Mucosa of descending colon (tissue), 3 donors: ENCODE data around the gene FAM9C. TPM values are rescaled to one million over a fixed set of nuclear protein-coding genes. Genes with fewer than 3 reads are reported as not detected.
A peak's percentile ranks its signal among the peaks of the same experiment; 100 is the strongest.

Experiments
- ATAC-seq: fragments of 200-7000 bp; cut with Tn5 transposase; one replicate; pipeline ENCODE4 v1.9.1; 2020; ENCODE audit warnings: mild to moderate bottlenecking, moderate library complexity
- DNase-seq, 3 donors: peaks; one replicate each; pipeline ENCODE4 v3.0.0-alpha.2; 2020
- H3K36me3 ChIP-seq: fragments of 200-600 bp; one replicate; pipeline ENCODE4 v1.8.0; 2021; ENCODE audit warnings: low read depth, mild to moderate bottlenecking
- H3K4me1 ChIP-seq: fragments of 200-600 bp; one replicate; pipeline ENCODE4 v1.8.0; 2021; ENCODE audit warnings: low read depth, mild to moderate bottlenecking
- H3K4me3 ChIP-seq: fragments of 200-600 bp; one replicate; pipeline ENCODE4 v1.8.0; 2021; ENCODE audit warnings: mild to moderate bottlenecking
- H3K9me3 ChIP-seq: fragments of 200-600 bp; one replicate; pipeline ENCODE4 v1.8.0; 2021; ENCODE audit warnings: mild to moderate bottlenecking
- intact Hi-C, 2 donors: fragments of 100-400 bp; cut with DNase I in 1 of 2; cut with micrococcal nuclease in 1 of 2; formaldehyde crosslinking; loops; one replicate each; pipeline versions ENCODE4 v1.11.0 to v1.11.1; 2022; cut with DNase I, micrococcal nuclease
- total RNA-seq, 3 donors: library from RNA; stranded (reverse); fragmentation: NEBNext Ultra II Directional in 2 of 3; extraction: Animal tissue kit (Norgen Biotek cat#: 25700) in 2 of 3; gene quantifications; one replicate each; pipeline versions ENCODE4 v1.2.1 to v1.2.4, GENCODE V29; 2021 to 2023
- TF ChIP-seq, protein P1 (sequence below): fragments of 200-600 bp; IDR thresholded peaks from one replicate; pipeline ENCODE4 v1.8.0; 2022; ENCODE audit warnings: antibody characterized with exemption, mild to moderate bottlenecking
- donor health status: DM: no; HTN: no; CAD: no; lungs with moderate emphysema.
- donor health status: DM: no; HTN: no; CAD: no.
- donor health status: DM: no; HTN: yes; CAD: no.

Gene FAM9C
- total RNA-seq, 3 donors from 2014 or later = 0.13 TPM; not detected in 2

DNA sequence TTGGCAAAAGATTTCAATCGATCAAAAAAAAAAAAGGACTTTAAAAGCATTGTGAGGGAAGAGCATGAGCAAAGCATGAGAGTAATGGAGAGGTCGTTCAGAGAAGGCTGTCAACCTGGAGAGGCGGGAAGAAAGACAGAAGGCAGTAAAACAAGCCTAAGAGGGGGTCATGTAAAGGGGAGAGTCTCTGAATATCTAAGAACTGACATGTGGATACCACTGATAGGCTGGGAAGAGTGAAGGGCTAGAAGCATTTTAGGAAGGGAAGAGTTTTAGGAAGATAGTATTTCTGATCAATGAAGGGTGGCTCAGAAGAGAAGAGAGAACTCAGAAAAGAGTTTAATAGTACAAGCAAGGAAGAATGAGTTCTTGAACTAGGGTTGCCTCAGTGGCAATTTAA lies 7.5 kb downstream of the FAM9C start:
- TF ChIP-seq, protein P1, sequence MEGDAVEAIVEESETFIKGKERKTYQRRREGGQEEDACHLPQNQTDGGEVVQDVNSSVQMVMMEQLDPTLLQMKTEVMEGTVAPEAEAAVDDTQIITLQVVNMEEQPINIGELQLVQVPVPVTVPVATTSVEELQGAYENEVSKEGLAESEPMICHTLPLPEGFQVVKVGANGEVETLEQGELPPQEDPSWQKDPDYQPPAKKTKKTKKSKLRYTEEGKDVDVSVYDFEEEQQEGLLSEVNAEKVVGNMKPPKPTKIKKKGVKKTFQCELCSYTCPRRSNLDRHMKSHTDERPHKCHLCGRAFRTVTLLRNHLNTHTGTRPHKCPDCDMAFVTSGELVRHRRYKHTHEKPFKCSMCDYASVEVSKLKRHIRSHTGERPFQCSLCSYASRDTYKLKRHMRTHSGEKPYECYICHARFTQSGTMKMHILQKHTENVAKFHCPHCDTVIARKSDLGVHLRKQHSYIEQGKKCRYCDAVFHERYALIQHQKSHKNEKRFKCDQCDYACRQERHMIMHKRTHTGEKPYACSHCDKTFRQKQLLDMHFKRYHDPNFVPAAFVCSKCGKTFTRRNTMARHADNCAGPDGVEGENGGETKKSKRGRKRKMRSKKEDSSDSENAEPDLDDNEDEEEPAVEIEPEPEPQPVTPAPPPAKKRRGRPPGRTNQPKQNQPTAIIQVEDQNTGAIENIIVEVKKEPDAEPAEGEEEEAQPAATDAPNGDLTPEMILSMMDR = no peak

DNA sequence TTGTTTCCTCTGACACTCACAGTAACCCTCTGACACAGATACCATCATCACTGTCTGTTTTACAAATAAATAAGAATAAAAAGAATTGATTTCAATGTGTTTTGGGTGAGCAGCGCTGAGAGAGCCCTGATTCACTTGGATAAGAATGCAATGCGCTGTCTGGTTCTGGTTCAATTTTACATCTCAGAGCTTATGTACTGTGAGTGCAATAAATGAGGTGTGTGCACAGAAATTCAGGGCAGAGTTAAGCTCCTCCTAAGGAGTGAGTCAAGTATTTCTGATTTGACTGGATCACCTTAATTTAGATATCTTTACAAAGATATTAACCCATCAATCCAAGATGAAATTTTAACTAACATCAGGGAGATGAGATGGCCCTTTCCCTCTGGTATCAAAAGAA lies 11.2 kb downstream of the FAM9C start:
- no peaks in the 10 kb centered on the region for H3K9me3 ChIP-seq
- ATAC-seq (peak; percentile 50), DNase-seq (no peak)
- intact Hi-C loops = no loop called here
- no peaks in the 10 kb centered on the region for H3K36me3 ChIP-seq
- H3K4me3 ChIP-seq = no peak overlapping the region
- peaks cover 7% of the 10 kb centered on the region for H3K4me1 ChIP-seq
- TF ChIP-seq, protein P1 = no peak

More for the DNA sequence above, 7.5 kb downstream of the FAM9C start:
- H3K4me3 ChIP-seq = no peak overlapping the region
- no peaks in the 10 kb centered on the region for H3K4me1 ChIP-seq
- no peaks in the 10 kb centered on the region for H3K36me3 ChIP-seq
- DNase-seq (no peak), ATAC-seq (no peak)
- intact Hi-C loops = no loop called here
- no peaks in the 10 kb centered on the region for H3K9me3 ChIP-seq

DNA sequence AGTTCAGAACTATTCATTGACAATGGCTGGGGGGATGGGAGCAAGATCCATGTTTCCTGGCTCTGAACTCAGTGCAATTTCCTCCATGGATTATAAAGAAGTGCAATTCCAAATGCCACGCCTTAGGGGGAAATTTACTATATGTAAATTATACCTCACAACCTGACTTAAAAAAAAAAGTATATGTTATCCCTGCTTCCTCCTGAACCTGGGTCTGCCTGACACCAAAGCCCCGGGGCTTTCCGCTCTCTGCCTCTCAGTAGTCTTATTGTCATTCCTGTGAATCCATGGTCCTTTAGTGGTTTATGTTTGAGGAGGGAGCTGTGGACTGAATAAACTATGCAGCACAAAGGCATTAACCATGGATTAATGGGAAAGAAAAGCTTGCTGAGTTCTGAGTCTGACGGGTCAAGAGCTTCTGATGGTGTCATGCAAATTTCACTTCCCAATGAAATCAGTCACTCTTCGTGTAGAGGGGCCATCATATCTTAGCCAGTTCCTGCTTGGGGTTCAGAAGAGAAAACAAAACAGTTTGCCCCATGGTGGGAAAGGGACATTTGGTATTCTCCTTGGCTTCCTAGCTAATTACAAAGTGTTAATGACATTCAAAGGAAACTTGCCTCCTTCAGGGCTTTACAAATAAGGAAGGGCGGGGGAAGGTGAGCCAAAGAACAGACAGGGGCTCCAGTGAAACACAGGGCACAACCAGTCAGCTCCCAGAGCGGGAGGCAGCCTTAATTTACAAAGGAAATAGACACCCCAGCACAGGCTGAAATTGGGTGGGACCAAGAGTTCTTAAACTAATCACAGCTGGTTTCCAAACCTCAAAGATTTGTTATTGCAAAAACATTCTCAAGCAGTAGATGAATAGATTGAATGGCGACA lies 14.3 kb downstream of the FAM9C start:
- DNase-seq (peak in 1 of 3 donors; percentile 84), ATAC-seq (peak; percentile 86)
- intact Hi-C loops = no loop called here
- TF ChIP-seq, protein P1 = no peak
- H3K4me3 ChIP-seq = no peak overlapping the region
- no peaks in the 10 kb centered on the region for H3K9me3 ChIP-seq
- peaks cover 7% of the 10 kb centered on the region for H3K4me1 ChIP-seq
- no peaks in the 10 kb centered on the region for H3K36me3 ChIP-seq

DNA sequence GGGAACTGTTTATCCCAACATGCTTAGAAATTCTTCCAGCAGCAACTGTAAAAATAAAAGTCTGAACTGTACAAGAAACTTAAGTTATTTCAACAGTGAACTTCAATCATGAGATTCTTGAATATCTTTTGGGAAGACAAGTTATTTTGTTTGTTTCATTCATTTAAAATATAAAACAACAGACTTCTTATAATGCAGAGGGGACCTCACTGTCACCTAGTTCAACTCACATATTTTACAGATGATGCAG lies 14.9 kb downstream of the FAM9C start:
- TF ChIP-seq, protein P1 = no peak
- DNase-seq (no peak), ATAC-seq (no peak)
- Histone ChIP-seq H3K4me3 (no peak overlapping the region), H3K9me3 (no peaks in the 10 kb centered on the region), H3K4me1 (peaks cover 7% of the 10 kb centered on the region), H3K36me3 (no peaks in the 10 kb centered on the region)
- intact Hi-C loops = no loop called here

DNA sequence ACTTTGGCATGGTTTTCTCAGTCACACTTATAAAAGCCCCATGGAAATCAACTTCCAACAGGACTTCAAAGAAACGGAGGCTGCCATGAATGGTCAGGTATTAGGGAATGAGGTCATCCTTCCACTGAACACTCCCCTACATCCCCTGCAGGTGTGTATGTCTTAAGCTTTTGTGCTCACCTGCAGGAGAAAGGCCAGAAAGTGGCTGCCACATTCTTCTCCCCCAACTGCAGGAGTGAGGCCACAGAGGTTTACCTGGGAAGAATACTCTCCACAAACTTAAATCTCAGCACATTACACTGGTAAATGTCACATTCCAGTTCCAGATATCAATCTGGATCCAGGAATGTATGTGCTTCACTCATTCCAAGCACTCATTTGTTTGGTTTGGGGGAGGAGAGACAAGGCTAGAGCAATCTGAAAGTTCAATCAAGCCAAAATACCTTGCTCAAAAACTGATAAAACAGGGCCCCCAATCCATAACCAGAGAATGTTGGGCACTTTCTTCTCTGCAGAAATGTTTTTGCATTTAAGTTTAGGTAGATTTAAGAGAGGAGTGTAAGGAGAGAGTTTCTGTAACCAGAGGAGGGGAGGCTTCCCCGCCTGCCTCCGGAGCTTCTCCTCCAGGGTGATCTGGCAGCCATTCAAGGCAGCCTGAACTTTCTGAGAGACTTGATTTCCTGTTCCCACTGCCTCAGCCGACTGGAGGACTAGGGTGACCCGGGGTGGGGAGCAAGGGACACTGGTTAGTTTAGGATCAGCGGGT lies 15.4 kb downstream of the FAM9C start:
- ATAC-seq (peak; percentile 54), DNase-seq (peak in 2 of 3 donors; percentile 48 to 65)
- H3K36me3 ChIP-seq = no peaks in the 10 kb centered on the region
- H3K4me3 ChIP-seq = no peak overlapping the region
- TF ChIP-seq, protein P1 = no peak
- H3K4me1 ChIP-seq = peaks cover 7% of the 10 kb centered on the region
- no peaks in the 10 kb centered on the region for H3K9me3 ChIP-seq
- intact Hi-C loops = no loop called here
